KOPT-K1 (cell line): Measurements from ENCODE around the gene DLG5.
A peak's percentile ranks its signal among the peaks of the same experiment; 100 is the strongest.

ENCODE experiments used
- H3K27ac ChIP-seq: fragments of 200-600 bp; sonication (generic); 2 replicates; pipeline ENCODE4 v1.5.1; 2016; ENCODE audit warnings: antibody characterized with exemption, mild to moderate bottlenecking, low read depth, low read length; ENCODE audit not compliant: poor library complexity, severe bottlenecking
- H3K36me3 ChIP-seq: fragments of 200-600 bp; sonication (generic); 2 replicates; pipeline ENCODE4 v1.5.1; 2017; ENCODE audit warnings: antibody characterized with exemption, mild to moderate bottlenecking, low read length, moderate library complexity; ENCODE audit not compliant: insufficient read depth
- H3K9me3 ChIP-seq: fragments of 200-600 bp; sonication (generic); 2 replicates; pipeline ENCODE4 v1.5.1; 2017; ENCODE audit warnings: antibody characterized with exemption, low read length, mild to moderate bottlenecking; ENCODE audit not compliant: insufficient read depth, poor library complexity, severe bottlenecking

DLG5 gene

GRCh38 chr10:77927402-77928246, 1.1 kb upstream of the DLG5 start:
- no peaks in the 10 kb centered on the region for H3K9me3 ChIP-seq
- no peak overlapping the region for H3K27ac ChIP-seq

DNA sequence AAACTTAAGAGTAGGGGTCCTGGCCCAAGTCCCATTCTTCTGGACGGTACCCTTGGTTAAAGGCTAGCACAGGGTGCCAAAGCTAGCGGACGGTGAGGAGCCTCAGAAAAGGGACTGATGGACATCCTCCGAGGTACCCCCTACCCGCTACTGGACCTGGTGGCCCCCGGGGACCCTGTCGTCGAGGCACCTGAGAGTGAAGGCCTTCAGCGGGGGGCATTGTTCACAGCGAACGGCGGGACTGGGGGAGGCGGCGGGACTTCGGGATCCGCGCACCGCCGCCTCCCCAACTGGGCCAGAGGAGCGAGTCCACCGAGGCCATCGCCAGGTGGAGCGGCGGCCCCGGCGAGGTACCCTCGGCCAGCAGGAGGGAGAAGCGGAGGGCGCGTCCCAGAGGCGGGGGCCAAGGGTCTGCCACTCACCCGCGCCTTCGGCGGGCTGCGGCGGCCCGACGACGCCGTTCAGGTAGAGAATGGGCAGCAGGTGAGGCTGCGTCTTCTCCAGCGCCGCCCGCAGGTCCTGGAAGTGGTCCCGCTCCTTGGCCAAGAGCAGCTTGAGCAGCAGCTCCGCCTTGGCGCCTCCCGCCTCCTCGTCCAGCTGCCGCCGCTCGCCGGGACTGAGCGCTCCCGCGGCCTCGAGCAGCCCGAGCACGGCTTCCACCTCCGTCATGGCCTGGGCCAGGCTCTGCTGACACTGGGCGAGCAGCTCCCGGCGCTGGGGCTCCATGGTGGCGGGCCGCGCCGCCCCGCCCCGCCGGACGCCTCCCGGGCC, 575 bp downstream of the DLG5 start:
- H3K27ac ChIP-seq: peak overlapping the region; percentile 53
- H3K36me3 ChIP-seq: no peaks in the 10 kb centered on the region; the same call in 1 of the 2 replicates
- no peaks in the 10 kb centered on the region for H3K9me3 ChIP-seq

More at GRCh38 chr10:77927402-77928246, 1.1 kb upstream of the DLG5 start:
- H3K36me3 ChIP-seq: no peaks in the 10 kb centered on the region

DNA sequence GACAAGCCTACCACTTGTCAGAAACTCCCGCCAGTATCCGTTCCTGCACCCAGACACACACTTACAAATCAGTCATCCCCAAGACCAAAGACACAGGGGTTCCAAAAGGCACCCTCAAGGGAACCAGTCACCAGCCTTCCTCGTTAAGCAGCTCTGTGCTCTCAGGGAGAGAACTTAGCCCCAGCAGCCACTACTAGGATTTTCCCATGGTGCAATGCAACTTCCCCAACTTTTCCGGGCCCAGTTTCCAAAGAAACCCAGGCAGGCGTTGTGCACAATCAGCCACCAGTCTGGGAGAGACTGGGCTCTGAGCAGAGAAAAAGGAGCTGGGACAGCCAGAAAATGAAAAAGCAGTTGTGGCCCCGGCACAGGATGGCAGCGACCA, 1.2 kb downstream of the DLG5 start:
- peak overlapping the region; percentile 53 for H3K27ac ChIP-seq
- no peaks in the 10 kb centered on the region; the same call in 1 of the 2 replicates for H3K36me3 ChIP-seq
- H3K9me3 ChIP-seq: no peaks in the 10 kb centered on the region

GRCh38 chr10:77922566-77923179, 3.9 kb downstream of the DLG5 start:
- Histone ChIP-seq H3K27ac (no peak overlapping the region), H3K9me3 (no peaks in the 10 kb centered on the region), H3K36me3 (no peaks in the 10 kb centered on the region; the same call in 1 of the 2 replicates)

GRCh38 chr10:77922055-77922454, 4.5 kb downstream of the DLG5 start:
- Histone ChIP-seq H3K36me3 (no peaks in the 10 kb centered on the region; the same call in 1 of the 2 replicates), H3K9me3 (no peaks in the 10 kb centered on the region), H3K27ac (no peak overlapping the region)

DNA sequence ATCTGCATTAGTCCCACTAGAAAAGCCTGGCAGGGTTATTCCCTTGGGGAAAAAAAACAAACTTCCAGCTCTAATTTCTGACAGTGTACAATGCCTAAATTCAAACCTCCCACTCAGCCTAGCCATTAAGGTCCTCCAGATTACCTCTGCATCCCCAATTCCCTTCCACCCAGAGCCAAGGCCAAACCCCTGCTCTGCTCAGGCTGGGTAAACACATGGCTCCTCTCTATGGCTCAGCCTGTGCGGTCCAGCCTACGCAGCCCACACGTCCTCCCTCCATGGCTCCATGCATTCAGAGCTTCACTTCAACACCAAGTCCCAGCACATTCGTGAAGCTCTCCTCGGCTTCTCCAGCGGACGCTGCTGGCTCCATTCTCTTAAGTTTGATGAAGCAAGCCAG, 5.2 kb downstream of the DLG5 start:
- H3K36me3 ChIP-seq: no peaks in the 10 kb centered on the region; the same call in 1 of the 2 replicates
- H3K27ac ChIP-seq: no peak overlapping the region
- no peaks in the 10 kb centered on the region for H3K9me3 ChIP-seq

- Histone ChIP-seq H3K27ac (no peak overlapping the region), H3K9me3 (no peaks in the 10 kb centered on the region)
Observed at GRCh38 chr10:77920495-77920894, 6.1 kb downstream of the DLG5 start.

DNA sequence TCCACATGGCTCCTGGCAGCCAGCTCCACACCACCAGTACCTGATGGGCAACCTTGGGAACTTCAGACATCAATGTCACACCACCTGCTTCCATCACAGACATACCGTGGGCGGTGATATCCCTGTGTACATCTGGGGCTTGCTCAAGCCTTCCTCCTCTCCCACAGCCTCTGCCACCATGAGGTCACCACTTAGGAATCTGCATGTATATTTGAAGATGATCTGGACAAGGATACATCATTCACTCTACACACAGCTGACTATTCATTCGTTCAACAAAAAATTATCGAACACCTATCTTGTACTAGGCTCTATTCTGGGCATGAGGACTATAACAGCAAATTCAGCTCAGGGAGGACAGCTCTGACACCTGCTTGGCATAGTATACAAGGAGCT, 6.8 kb downstream of the DLG5 start:
- Histone ChIP-seq H3K9me3 (no peaks in the 10 kb centered on the region), H3K36me3 (no peaks in the 10 kb centered on the region; the same call in 1 of the 2 replicates), H3K27ac (no peak overlapping the region)

More at GRCh38 chr10:77920495-77920894, 6.1 kb downstream of the DLG5 start:
- no peaks in the 10 kb centered on the region; the same call in 1 of the 2 replicates for H3K36me3 ChIP-seq

DNA sequence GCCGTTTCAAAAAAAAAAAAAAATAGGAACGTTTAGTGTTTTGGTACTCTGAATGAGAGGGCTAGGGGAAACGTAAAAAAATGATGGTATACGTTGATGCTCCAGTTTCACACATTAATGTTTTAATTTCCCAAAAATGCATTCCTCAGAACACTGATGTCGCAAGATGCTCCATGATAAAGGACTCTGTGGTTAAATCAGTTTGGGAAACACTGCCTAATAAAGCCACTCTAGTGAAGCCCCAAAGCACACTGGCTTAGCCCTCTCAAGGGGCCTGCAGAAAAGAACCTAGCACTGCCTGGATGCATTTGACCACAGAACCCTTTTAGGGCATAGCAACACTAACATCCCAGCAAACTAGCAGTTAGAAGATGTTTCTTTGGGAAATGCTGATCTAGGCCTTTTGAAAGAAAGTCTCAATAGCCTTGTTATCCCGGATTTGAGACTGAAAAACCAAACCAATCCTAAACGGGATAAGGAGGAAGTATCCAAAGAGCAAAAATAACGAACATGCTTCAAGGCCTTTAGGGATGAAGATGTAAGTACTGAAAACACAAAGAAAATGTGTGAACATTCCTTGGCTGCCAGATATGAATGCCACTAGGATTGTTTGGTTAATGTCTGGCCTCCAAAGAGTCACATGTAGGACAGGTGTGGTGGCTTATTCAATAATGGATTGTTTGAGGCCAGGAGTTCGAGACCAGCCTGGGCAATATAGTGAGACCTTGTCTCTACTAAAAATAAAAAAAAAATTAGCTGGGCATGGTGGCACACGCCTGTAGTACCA, 11.0 kb downstream of the DLG5 start:
- Histone ChIP-seq H3K9me3 (no peaks in the 10 kb centered on the region), H3K27ac (no peak overlapping the region), H3K36me3 (no peaks in the 10 kb centered on the region)

DNA sequence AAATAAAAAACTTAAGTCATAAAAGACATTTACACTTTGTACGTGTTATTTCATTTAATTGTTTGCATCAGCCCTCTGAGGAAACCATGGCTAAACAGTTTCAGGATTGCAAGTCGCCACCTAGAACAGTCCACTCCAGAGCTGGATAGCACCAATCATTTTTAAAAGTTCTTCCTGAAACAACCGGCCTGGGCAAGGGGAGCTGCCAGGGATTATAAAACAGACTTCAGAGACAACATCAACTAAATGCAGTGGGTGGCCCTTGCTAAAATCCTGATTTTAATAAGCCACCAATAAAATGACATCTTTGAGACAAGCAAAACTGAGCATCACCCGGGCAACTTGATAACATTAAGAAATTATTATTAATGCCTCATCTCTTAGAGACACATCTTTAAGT, 13.5 kb downstream of the DLG5 start:
- no peaks in the 10 kb centered on the region for H3K9me3 ChIP-seq

DNA sequence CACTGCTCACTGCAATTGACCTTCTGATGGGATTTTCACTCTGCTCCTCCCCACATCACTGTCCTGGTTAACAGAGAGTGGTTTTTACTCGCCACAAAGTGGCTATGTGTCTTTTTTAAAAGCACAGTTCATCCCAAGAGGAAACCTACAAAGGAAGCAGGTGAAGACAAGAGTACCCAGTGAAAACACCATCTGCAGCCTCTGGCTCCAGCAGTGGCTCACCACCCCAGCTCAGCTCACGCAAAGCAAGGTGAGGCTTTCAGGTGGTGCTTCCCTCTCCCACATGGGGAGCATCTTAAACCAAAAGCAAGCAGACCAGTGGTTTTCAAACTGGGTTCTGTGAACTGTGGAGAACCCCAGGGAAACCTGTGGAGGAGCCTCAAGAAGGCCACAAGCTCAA, 14.0 kb downstream of the DLG5 start:
- no peaks in the 10 kb centered on the region for H3K36me3 ChIP-seq
- H3K27ac ChIP-seq: no peak overlapping the region

More for the DNA sequence above, 13.5 kb downstream of the DLG5 start:
- Histone ChIP-seq H3K27ac (no peak overlapping the region), H3K36me3 (no peaks in the 10 kb centered on the region)

GRCh38 chr10:77911535-77912123, 14.9 kb downstream of the DLG5 start:
- Histone ChIP-seq H3K9me3 (no peaks in the 10 kb centered on the region), H3K36me3 (no peaks in the 10 kb centered on the region), H3K27ac (no peak overlapping the region)

More for the DNA sequence above, 14.0 kb downstream of the DLG5 start:
- no peaks in the 10 kb centered on the region for H3K9me3 ChIP-seq

DNA sequence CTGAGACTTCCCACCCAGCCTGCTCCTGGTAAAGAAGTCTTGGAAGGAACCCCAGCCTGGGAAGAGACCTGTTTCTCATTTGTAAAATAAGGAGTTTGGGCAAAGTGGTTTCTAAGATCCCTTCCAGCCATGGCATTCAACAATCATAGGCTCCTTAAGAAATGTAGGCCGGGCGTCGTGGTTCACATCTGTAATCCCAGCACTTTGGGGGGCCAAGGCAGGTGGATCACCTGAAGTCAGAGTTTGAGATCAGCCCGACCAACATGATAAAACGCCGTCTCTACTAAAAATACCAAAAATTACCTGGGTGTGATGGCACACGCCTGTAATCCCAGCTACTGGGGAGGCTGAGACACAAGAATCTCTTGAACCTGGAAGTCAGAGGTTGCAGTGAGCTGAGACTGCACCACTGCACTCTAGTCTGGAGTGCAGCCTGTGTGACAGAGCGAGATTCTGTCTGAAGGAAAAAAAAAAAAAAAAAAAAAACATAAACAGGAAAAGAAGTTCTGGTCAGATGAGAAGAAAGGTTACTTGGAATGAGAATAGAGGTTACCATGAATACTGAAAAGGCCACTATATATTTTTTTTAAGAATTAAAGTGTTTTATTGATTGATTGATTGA, 15.9 kb downstream of the DLG5 start:
- no peak overlapping the region for H3K27ac ChIP-seq
- H3K36me3 ChIP-seq: no peaks in the 10 kb centered on the region
- no peaks in the 10 kb centered on the region for H3K9me3 ChIP-seq
